ENCODE measurements around the gene C4orf46. TPM values are rescaled to one million over a fixed set of nuclear protein-coding genes. Genes with fewer than 3 reads are reported as not detected.

The C4orf46 gene
- total and polyA plus RNA-seq, 10 of the 15 experiments (the other 5 are each of a cell fraction or from before 2014, with no cell fraction given) = 9.3 to 40.2 (median 20.5) TPM

- TF ChIP-seq ZBTB33 (IDR thresholded peaks at IDR 0.05) (no peak), BCL11A (IDR thresholded peaks at IDR 0.05; ENCODE audit: low read depth, low read length) (no peak)
Observed at GRCh38 chr4:158678767-158679166, 7.1 kb upstream of the C4orf46 start (continued).

- Histone ChIP-seq H2AFZ (ENCODE audit: control insufficient read depth, low read depth, low read length) (no peak overlapping the region), H4K20me1 (ENCODE audit: control insufficient read depth, insufficient read depth) (no peaks in the 10 kb centered on the region), H3K9ac (ENCODE audit: control insufficient read depth, insufficient read depth, low read length) (no peak overlapping the region), H3K27me3 (replicated peaks in 1 of 2; ENCODE audit: control insufficient read depth in 2 of 2, insufficient read depth in 2 of 2, low read length in 1 of 2) (no peaks in the 10 kb centered on the region), H3K36me3 (ENCODE audit: control insufficient read depth in 2 of 2, insufficient read depth in 2 of 2, low read length in 1 of 2) (no peaks in the 10 kb centered on the region), H3K4me2 (ENCODE audit: control insufficient read depth, insufficient read depth) (no peak overlapping the region), H3K4me3 (no peak overlapping the region), H3K79me2 (ENCODE audit: control insufficient read depth, insufficient read depth, low read length) (peaks cover 9% of the 10 kb centered on the region), H3K27ac (ENCODE audit: control insufficient read depth, insufficient read depth) (no peak overlapping the region), H3K9me3 (replicated peaks; ENCODE audit: control insufficient read depth, insufficient read depth, low read length) (no peaks in the 10 kb centered on the region), H3K4me1 (ENCODE audit: control insufficient read depth, insufficient read depth, low read length) (no peaks in the 10 kb centered on the region)
- ChIA-PET RAD21 (ENCODE audit: unreplicated experiment) (no interaction called here), POLR2A (no interaction called here), SMC1A (ENCODE audit: uncharacterized antibody, unreplicated experiment) (no interaction called here), CTCF (no interaction called here)
- in situ Hi-C loops (cut with MboI) = no loop called here
- FAIRE-seq = no peak
- no TSS peak for BruUV-seq (replicated peaks)
- WGBS (ENCODE audit: insufficient coverage, insufficient replicate concordance, low lambda C conversion rate, missing lambda C conversion rate) = 95% methylated on average over 5 of the region's 5 CpGs
- intact Hi-C loops (cut with micrococcal nuclease; ENCODE audit: unreplicated experiment) = no loop called here
- no peak for ATAC-seq
- no peak for DNase-seq (ENCODE audit: low read depth, low spot score)
- TF ChIP-seq ATF7 (IDR thresholded peaks at IDR 0.05; ENCODE audit: low read depth) (no peak), BCL3 (IDR thresholded peaks at IDR 0.05; ENCODE audit: borderline replicate concordance, insufficient read depth, low read depth, low read length, poor library complexity, severe bottlenecking) (no peak), E2F4 (IDR thresholded peaks at IDR 0.05; ENCODE audit: low read depth, low read length) (no peak), CHD1 (IDR thresholded peaks at IDR 0.05; ENCODE audit: low read depth, low read length) (no peak), NKRF (conservative IDR thresholded peaks at IDR 0.05) (no peak), RUNX3 (IDR thresholded peaks at IDR 0.05; ENCODE audit: low read length) (no peak), ZNF384 (IDR thresholded peaks at IDR 0.05; ENCODE audit: borderline replicate concordance, low read depth, low read length) (no peak), ZNF207 (IDR thresholded peaks at IDR 0.05; ENCODE audit: borderline replicate concordance) (no peak), USF2 (IDR thresholded peaks at IDR 0.05; ENCODE audit: borderline replicate concordance, low read depth, low read length) (no peak), MTA2 (IDR thresholded peaks at IDR 0.05; ENCODE audit: low read depth) (no peak), RB1 (IDR thresholded peaks at IDR 0.05; ENCODE audit: borderline replicate concordance) (no peak)
Observed at GRCh38 chr4:158676076-158676475, 4.4 kb upstream of the C4orf46 start.

Data from GM12878 (cell line).